Neuronal stem cell (in vitro differentiated cells): ENCODE data around the gene CHN2.

ENCODE experiments used
- DNase-seq: peaks from one replicate; pipeline ENCODE4 v3.0.0-alpha.2; 2013; ENCODE audit warnings: low spot score
- H2AFZ ChIP-seq: one replicate; pipeline ENCODE4 v1.6.1; 2013; ENCODE audit warnings: mild to moderate bottlenecking, low read length, inconsistent platforms
- H2AK5ac ChIP-seq: 2 replicates; pipeline ENCODE4 v1.6.1; 2013; ENCODE audit warnings: low read depth, mild to moderate bottlenecking, inconsistent platforms, low read length, moderate library complexity, mixed read lengths
- H2BK120ac ChIP-seq: 2 replicates; pipeline ENCODE4 v1.6.1; 2013; ENCODE audit warnings: low read depth, mild to moderate bottlenecking, inconsistent platforms, low read length, moderate library complexity, mixed read lengths
- H2BK12ac ChIP-seq: one replicate; pipeline ENCODE4 v1.6.1; 2013; ENCODE audit warnings: low read length, inconsistent platforms
- H2BK15ac ChIP-seq: 2 replicates; pipeline ENCODE4 v1.6.1; 2013; ENCODE audit warnings: mild to moderate bottlenecking, low read length, inconsistent platforms, mixed read lengths
- H2BK5ac ChIP-seq: one replicate; pipeline ENCODE4 v1.6.1; 2013; ENCODE audit warnings: inconsistent platforms, mild to moderate bottlenecking, low read length, moderate library complexity
- H3K14ac ChIP-seq: one replicate; pipeline ENCODE4 v1.6.1; 2013; ENCODE audit warnings: low read length, inconsistent platforms
- H3K18ac ChIP-seq: 2 replicates; pipeline ENCODE4 v1.6.1; 2013; ENCODE audit warnings: low read length, inconsistent platforms
- H3K23ac ChIP-seq: 2 replicates; pipeline ENCODE4 v1.6.1; 2013; ENCODE audit warnings: low read depth, mild to moderate bottlenecking, mixed read lengths, low read length, inconsistent platforms; ENCODE audit not compliant: poor library complexity
- H3K27ac ChIP-seq: replicated peaks from 3 replicates; pipeline ENCODE4 v1.5.1; 2013; ENCODE audit warnings: low read length, inconsistent platforms
- H3K27me3 ChIP-seq, 3 experiments: 2 replicates each; pipeline ENCODE4 v1.6.1; 2013; ENCODE audit warnings: low read length in 3 of 3, mild to moderate bottlenecking in 2 of 3, inconsistent platforms in 1 of 3, low read depth in 1 of 3, mixed read lengths in 1 of 3, moderate library complexity in 1 of 3; ENCODE audit not compliant: control insufficient read depth in 3 of 3, insufficient read depth in 3 of 3
- H3K36me3 ChIP-seq, 2 donors: replicated peaks in 1 of 2; 2 replicates each; pipeline ENCODE4 v1.6.1; 2013; ENCODE audit warnings: low read length in 2 of 2; ENCODE audit not compliant: control insufficient read depth in 2 of 2, insufficient read depth in 2 of 2
- H3K4ac ChIP-seq: 2 replicates; pipeline ENCODE4 v1.6.1; 2013; ENCODE audit warnings: inconsistent platforms, mild to moderate bottlenecking, low read length, moderate library complexity
- H3K4me1 ChIP-seq, 2 donors: 1 replicate in 1 of 2; 2 replicates in 1 of 2; pipeline ENCODE4 v1.6.1; 2013; ENCODE audit warnings: low read length in 2 of 2, low read depth in 1 of 2; ENCODE audit not compliant: control insufficient read depth in 2 of 2, insufficient read depth in 1 of 2
- H3K4me2 ChIP-seq: one replicate; pipeline ENCODE4 v1.6.1; 2013; ENCODE audit warnings: mild to moderate bottlenecking, low read length, inconsistent platforms; ENCODE audit not compliant: insufficient read depth, poor library complexity, severe bottlenecking
- H3K4me3 ChIP-seq, 2 donors: 2 replicates each; pipeline ENCODE4 v1.5.1; 2013; ENCODE audit warnings: low read length in 2 of 2, mild to moderate bottlenecking in 2 of 2, inconsistent platforms in 1 of 2, moderate library complexity in 1 of 2
- H3K79me1 ChIP-seq: one replicate; pipeline ENCODE4 v1.6.1; 2013; ENCODE audit warnings: low read depth, mild to moderate bottlenecking, inconsistent platforms, low read length, moderate library complexity
- H3K9ac ChIP-seq: one replicate; pipeline ENCODE4 v1.6.1; 2013; ENCODE audit warnings: mild to moderate bottlenecking, low read depth, low read length, inconsistent platforms; ENCODE audit not compliant: poor library complexity
- H3K9me3 ChIP-seq, 2 donors: replicated peaks in 1 of 2; 2 replicates each; pipeline versions ENCODE3 to v1.6.1; 2013; ENCODE audit warnings: low read length in 2 of 2, mild to moderate bottlenecking in 2 of 2, inconsistent platforms in 1 of 2, low read depth in 1 of 2, mixed read lengths in 1 of 2, moderate library complexity in 1 of 2; ENCODE audit not compliant: control insufficient read depth in 2 of 2, insufficient read depth in 1 of 2
- H4K8ac ChIP-seq: one replicate; pipeline ENCODE4 v1.6.1; 2013; ENCODE audit warnings: low read depth, mild to moderate bottlenecking, inconsistent platforms, low read length, moderate library complexity
- H4K91ac ChIP-seq: one replicate; pipeline ENCODE4 v1.6.1; 2013; ENCODE audit warnings: low read length, low read depth, mild to moderate bottlenecking, inconsistent platforms; ENCODE audit not compliant: poor library complexity
- WGBS, 2 donors: extraction: QIAGEN DNeasy Blood & Tissue Kit; methylation state at CpG; one replicate each; pipeline ENCODE4 v1.1.7; 2013; ENCODE audit warnings: missing lambda C conversion rate in 2 of 2, mixed read lengths in 1 of 2; ENCODE audit not compliant: insufficient read length in 2 of 2, insufficient replicate concordance in 1 of 2; ENCODE audit errors: extremely low coverage in 2 of 2; 5-methylcytosine and 5-hydroxymethylcytosine counted together

Gene CHN2

GRCh38 chr7:29239638-29240037 lies 45.1 kb downstream of the CHN2 start:
- H3K9me3 ChIP-seq, result no peaks in the 10 kb centered on the region
- H3K4me2 ChIP-seq, result no peak overlapping the region
- H3K4me1 ChIP-seq, result no peaks in the 10 kb centered on the region
- H2AFZ ChIP-seq, result no peak overlapping the region
- no CpG with 5 or more reads among the region's 1 CpG for WGBS, 2 donors
- H3K23ac ChIP-seq, result no peak overlapping the region
- H3K36me3 ChIP-seq, result no peaks in the 10 kb centered on the region
- no peak overlapping the region for H4K8ac ChIP-seq
- DNase-seq, result no peak
- no peak overlapping the region for H3K4me3 ChIP-seq
- no peak overlapping the region for H3K4ac ChIP-seq
- no peak overlapping the region for H2BK15ac ChIP-seq
- no peaks in the 10 kb centered on the region for H3K27me3 ChIP-seq
- no peak overlapping the region for H3K14ac ChIP-seq
- H3K79me1 ChIP-seq, result no peaks in the 10 kb centered on the region
- H4K91ac ChIP-seq, result no peak overlapping the region
- H2AK5ac ChIP-seq, result no peak overlapping the region
- H3K27ac ChIP-seq, result no peak overlapping the region
- H2BK12ac ChIP-seq, result no peak overlapping the region
- H2BK5ac ChIP-seq, result no peak overlapping the region
- H3K9ac ChIP-seq, result no peak overlapping the region
- H2BK120ac ChIP-seq, result no peak overlapping the region
- H3K18ac ChIP-seq, result no peak overlapping the region

- H3K79me1 ChIP-seq, result no peaks in the 10 kb centered on the region
- H2BK120ac ChIP-seq, result no peak overlapping the region
- WGBS, 2 donors, result no CpG with 5 or more reads among the region's 3 CpGs
- no peak overlapping the region for H4K91ac ChIP-seq
- H2BK12ac ChIP-seq, result no peak overlapping the region
- H2AK5ac ChIP-seq, result no peak overlapping the region
- H3K4me3 ChIP-seq, result no peak overlapping the region
- H4K8ac ChIP-seq, result no peak overlapping the region
- H2BK5ac ChIP-seq, result no peak overlapping the region
- H3K14ac ChIP-seq, result no peak overlapping the region
- H3K4ac ChIP-seq, result no peak overlapping the region
- DNase-seq, result no peak
- no peaks in the 10 kb centered on the region for H3K4me1 ChIP-seq
- H2BK15ac ChIP-seq, result no peak overlapping the region
- no peak overlapping the region for H3K4me2 ChIP-seq
- no peak overlapping the region for H3K9ac ChIP-seq
- no peak overlapping the region for H3K18ac ChIP-seq
- no peaks in the 10 kb centered on the region for H3K9me3 ChIP-seq
- no peaks in the 10 kb centered on the region for H3K36me3 ChIP-seq
- H3K27ac ChIP-seq, result no peak overlapping the region
- no peak overlapping the region for H3K23ac ChIP-seq
- H3K27me3 ChIP-seq, result no peaks in the 10 kb centered on the region
- no peak overlapping the region for H2AFZ ChIP-seq
Observed at GRCh38 chr7:29242265-29242664, 47.7 kb downstream of the CHN2 start.

- no peak overlapping the region for H2AK5ac ChIP-seq
- no peak overlapping the region for H3K27ac ChIP-seq
- H3K23ac ChIP-seq, result no peak overlapping the region
- no peak overlapping the region for H2BK15ac ChIP-seq
- no peaks in the 10 kb centered on the region for H3K9me3 ChIP-seq
- no peak overlapping the region for H3K4ac ChIP-seq
- H3K27me3 ChIP-seq, result no peaks in the 10 kb centered on the region
- H4K91ac ChIP-seq, result no peak overlapping the region
- no peak overlapping the region for H2BK120ac ChIP-seq
- no peaks in the 10 kb centered on the region for H3K36me3 ChIP-seq
- DNase-seq, result no peak
- H3K79me1 ChIP-seq, result no peaks in the 10 kb centered on the region
- H4K8ac ChIP-seq, result no peak overlapping the region
- no peaks in the 10 kb centered on the region for H3K4me1 ChIP-seq
- H2AFZ ChIP-seq, result no peak overlapping the region
- whole genome bisulfite sequencing, 2 donors, result no CpG with 5 or more reads among the region's 11 CpGs
- H3K4me2 ChIP-seq, result no peak overlapping the region
- H2BK12ac ChIP-seq, result no peak overlapping the region
- no peak overlapping the region for H2BK5ac ChIP-seq
- no peak overlapping the region for H3K14ac ChIP-seq
- H3K18ac ChIP-seq, result no peak overlapping the region
- H3K9ac ChIP-seq, result no peak overlapping the region
- H3K4me3 ChIP-seq, result no peak overlapping the region
Observed at GRCh38 chr7:29243910-29244655, 49.5 kb downstream of the CHN2 start.

GRCh38 chr7:29247224-29247962 lies 52.8 kb downstream of the CHN2 start:
- Histone ChIP-seq H3K23ac (no peak overlapping the region), H2BK15ac (no peak overlapping the region), H4K91ac (no peak overlapping the region), H3K9ac (no peak overlapping the region), H2BK5ac (no peak overlapping the region), H2AFZ (no peak overlapping the region), H3K27ac (no peak overlapping the region), H3K79me1 (no peaks in the 10 kb centered on the region), H3K27me3 (no peaks in the 10 kb centered on the region), H3K14ac (no peak overlapping the region), H2AK5ac (no peak overlapping the region), H2BK12ac (no peak overlapping the region), H4K8ac (no peak overlapping the region), H3K4me2 (no peak overlapping the region), H3K4me3 (no peak overlapping the region), H3K4me1 (no peaks in the 10 kb centered on the region), H2BK120ac (no peak overlapping the region), H3K9me3 (no peaks in the 10 kb centered on the region), H3K36me3 (no peaks in the 10 kb centered on the region), H3K18ac (peak overlapping the region; percentile 42), H3K4ac (no peak overlapping the region)
- DNase-seq, result no peak
- no CpG with 5 or more reads among the region's 6 CpGs for WGBS, 2 donors
